OCI-LY1 (cell line): ENCODE data around the gene CTXND2.
"Not testable (repeated sequence)": the region's sequence is repeated elsewhere in the genome, so short reads cannot be mapped to it uniquely, and the experiment has no call there.

Experiments
- H2AFZ ChIP-seq: fragments of 200-600 bp; sonication (generic), shearing (Covaris generic); 2 replicates; pipeline ENCODE4 v1.6.0; 2014; ENCODE audit warnings: antibody characterized with exemption, mild to moderate bottlenecking, low read length
- H3F3A ChIP-seq: fragments of 200-600 bp; sonication (generic), shearing (Covaris generic); 2 replicates; pipeline ENCODE4 v1.6.0; 2014; ENCODE audit warnings: mild to moderate bottlenecking, antibody characterized with exemption, low read length, moderate library complexity; ENCODE audit not compliant: insufficient read depth
- H3K27ac ChIP-seq: fragments of 200-600 bp; sonication (generic); 2 replicates; pipeline ENCODE4 v1.5.1; 2014; ENCODE audit warnings: low read length, mixed run types, mild to moderate bottlenecking, low read depth; ENCODE audit not compliant: poor library complexity, severe bottlenecking
- H3K27me3 ChIP-seq: fragments of 200-600 bp; sonication (generic); 2 replicates; pipeline ENCODE4 v1.6.0; 2014; ENCODE audit warnings: antibody characterized with exemption, mild to moderate bottlenecking, low read length, moderate library complexity; ENCODE audit not compliant: insufficient read depth
- H3K36me3 ChIP-seq: fragments of 200-600 bp; sonication (generic); 2 replicates; pipeline ENCODE4 v1.6.1; 2014; ENCODE audit warnings: mild to moderate bottlenecking, antibody characterized with exemption, low read length, moderate library complexity, mixed read lengths; ENCODE audit not compliant: insufficient read depth
- H3K4me1 ChIP-seq: fragments of 200-600 bp; sonication (generic); 2 replicates; pipeline ENCODE4 v1.5.1; 2014; ENCODE audit warnings: mild to moderate bottlenecking, low read length, moderate library complexity; ENCODE audit not compliant: insufficient read depth, severe bottlenecking
- H3K4me2 ChIP-seq: fragments of 200-600 bp; sonication (generic), shearing (Covaris generic); 2 replicates; pipeline ENCODE4 v1.6.1; 2014; ENCODE audit warnings: low read length
- H3K4me3 ChIP-seq: fragments of 200-600 bp; sonication (generic); 2 replicates; pipeline ENCODE4 v1.5.1; 2014; ENCODE audit warnings: low read length, low read depth, mild to moderate bottlenecking, mixed read lengths; ENCODE audit not compliant: poor library complexity, severe bottlenecking
- H3K79me2 ChIP-seq: fragments of 200-600 bp; shearing (Covaris generic); 2 replicates; pipeline ENCODE4 v1.6.1; 2016; ENCODE audit warnings: mixed run types, low read length, mixed read lengths; ENCODE audit not compliant: insufficient read depth
- H3K9ac ChIP-seq: fragments of 200-600 bp; sonication (generic), shearing (Covaris generic); 2 replicates; pipeline ENCODE4 v1.6.1; 2014; ENCODE audit warnings: mild to moderate bottlenecking, low read length, mixed read lengths
- H3K9me2 ChIP-seq: fragments of 200-600 bp; sonication (generic), shearing (Covaris generic); 2 replicates; pipeline ENCODE4 v1.6.1; 2014; ENCODE audit warnings: low read depth, mild to moderate bottlenecking, low read length, mixed read lengths
- H3K9me3 ChIP-seq: fragments of 200-600 bp; shearing (Covaris generic); 2 replicates; pipeline ENCODE4 v1.6.1; 2014; ENCODE audit warnings: low read length, mixed read lengths
- H4K20me1 ChIP-seq: fragments of 200-600 bp; sonication (generic), shearing (Covaris generic); 2 replicates; pipeline ENCODE4 v1.6.0; 2016; ENCODE audit warnings: mild to moderate bottlenecking, low read length; ENCODE audit not compliant: insufficient read depth
- EZH2 ChIP-seq: fragments of 200-600 bp; sonication (generic), shearing (Covaris generic); IDR thresholded peaks from 2 replicates; pipeline ENCODE4 v1.8.0; 2017; ENCODE audit warnings: borderline replicate concordance, mixed run types, mild to moderate bottlenecking, antibody characterized with exemption, low read length, moderate library complexity, mixed read lengths
- TF ChIP-seq, protein P1 (sequence below): fragments of 200-600 bp; sonication (generic), shearing (Covaris generic); IDR thresholded peaks from 2 replicates; pipeline ENCODE4 v1.5.1; 2017; ENCODE audit warnings: mild to moderate bottlenecking, antibody characterized with exemption, low read length, moderate library complexity, mixed read lengths

CTXND2 gene

GRCh38 chr1:150863724-150864123 is 23.2 kb upstream of the CTXND2 start:
- H3K9me3 ChIP-seq = 0 out of 2 replicates have a peak, but pooled peaks cover 3% of the 10 kb centered on the region

DNA sequence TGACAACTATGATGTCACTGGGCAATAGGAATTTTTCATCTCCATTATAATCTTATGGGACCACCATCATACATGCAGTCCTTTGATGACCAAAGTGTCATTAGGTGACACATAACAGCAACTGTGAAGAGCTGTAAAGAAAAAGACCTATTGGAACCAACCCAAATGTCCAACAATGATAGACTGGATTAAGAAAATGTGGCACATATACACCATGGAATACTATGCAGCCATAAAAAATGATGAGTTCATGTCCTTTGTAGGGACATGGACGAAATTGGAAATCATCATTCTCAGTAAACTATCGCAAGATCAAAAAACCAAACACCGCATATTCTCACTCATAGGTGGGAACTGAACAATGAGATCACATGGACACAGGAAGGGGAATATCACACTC is 22.7 kb upstream of the CTXND2 start:
- not testable (repeated sequence) for H3K9me3 ChIP-seq, H3K9ac ChIP-seq, H4K20me1 ChIP-seq, H3K4me2 ChIP-seq, H3K4me3 ChIP-seq, H3K9me2 ChIP-seq, H2AFZ ChIP-seq, H3K27me3 ChIP-seq, H3K4me1 ChIP-seq, H3F3A ChIP-seq, H3K27ac ChIP-seq
- Histone ChIP-seq H3K36me3 (peaks cover 26% of the 10 kb centered on the region), H3K79me2 (peaks cover 11% of the 10 kb centered on the region)

More at GRCh38 chr1:150863724-150864123, 23.2 kb upstream of the CTXND2 start:
- Histone ChIP-seq H3K79me2 (peaks cover 11% of the 10 kb centered on the region), H3K4me1 (peaks cover 7% of the 10 kb centered on the region), H3K36me3 (peaks cover 26% of the 10 kb centered on the region), H3F3A (no peaks in the 10 kb centered on the region), H3K9me2 (no peaks in the 10 kb centered on the region), H3K4me3 (no peak overlapping the region), H3K27ac (no peak overlapping the region), H2AFZ (no peak overlapping the region), H4K20me1 (no peaks in the 10 kb centered on the region), H3K27me3 (no peaks in the 10 kb centered on the region), H3K4me2 (no peak overlapping the region), H3K9ac (no peak overlapping the region)
- TF ChIP-seq, protein P1, sequence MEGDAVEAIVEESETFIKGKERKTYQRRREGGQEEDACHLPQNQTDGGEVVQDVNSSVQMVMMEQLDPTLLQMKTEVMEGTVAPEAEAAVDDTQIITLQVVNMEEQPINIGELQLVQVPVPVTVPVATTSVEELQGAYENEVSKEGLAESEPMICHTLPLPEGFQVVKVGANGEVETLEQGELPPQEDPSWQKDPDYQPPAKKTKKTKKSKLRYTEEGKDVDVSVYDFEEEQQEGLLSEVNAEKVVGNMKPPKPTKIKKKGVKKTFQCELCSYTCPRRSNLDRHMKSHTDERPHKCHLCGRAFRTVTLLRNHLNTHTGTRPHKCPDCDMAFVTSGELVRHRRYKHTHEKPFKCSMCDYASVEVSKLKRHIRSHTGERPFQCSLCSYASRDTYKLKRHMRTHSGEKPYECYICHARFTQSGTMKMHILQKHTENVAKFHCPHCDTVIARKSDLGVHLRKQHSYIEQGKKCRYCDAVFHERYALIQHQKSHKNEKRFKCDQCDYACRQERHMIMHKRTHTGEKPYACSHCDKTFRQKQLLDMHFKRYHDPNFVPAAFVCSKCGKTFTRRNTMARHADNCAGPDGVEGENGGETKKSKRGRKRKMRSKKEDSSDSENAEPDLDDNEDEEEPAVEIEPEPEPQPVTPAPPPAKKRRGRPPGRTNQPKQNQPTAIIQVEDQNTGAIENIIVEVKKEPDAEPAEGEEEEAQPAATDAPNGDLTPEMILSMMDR = no peak
- TF ChIP-seq EZH2 = no peak

DNA sequence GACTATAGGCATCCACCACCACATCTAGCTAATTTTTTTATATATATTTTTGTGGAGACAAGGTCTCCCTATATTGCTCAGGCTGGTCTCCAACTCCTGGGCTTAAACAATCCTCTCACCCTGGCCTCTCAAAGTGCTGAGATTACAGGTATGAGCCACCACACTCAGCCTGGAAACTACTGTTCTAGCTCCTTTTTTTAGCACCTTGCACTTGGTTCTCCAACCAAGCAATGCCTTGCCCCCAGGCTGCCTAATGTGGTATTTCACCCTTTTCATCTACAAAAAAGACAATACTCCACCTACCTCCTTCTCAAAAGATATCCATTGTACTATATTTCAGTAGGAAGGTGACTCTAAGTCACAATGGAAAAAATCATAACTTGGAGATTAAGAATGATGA is 17.3 kb upstream of the CTXND2 start:
- no peak overlapping the region for H3K9ac ChIP-seq
- peaks cover 11% of the 10 kb centered on the region for H3K36me3 ChIP-seq
- peaks cover 7% of the 10 kb centered on the region for H3K79me2 ChIP-seq
- no peak overlapping the region for H3K4me3 ChIP-seq
- no peaks in the 10 kb centered on the region for H3K27me3 ChIP-seq
- no peaks in the 10 kb centered on the region for H3K9me3 ChIP-seq
- H3K4me2 ChIP-seq = no peak overlapping the region
- H2AFZ ChIP-seq = no peak overlapping the region
- no peaks in the 10 kb centered on the region for H4K20me1 ChIP-seq
- no peak for TF ChIP-seq EZH2
- H3K9me2 ChIP-seq = no peaks in the 10 kb centered on the region
- H3K27ac ChIP-seq = no peak overlapping the region
- H3F3A ChIP-seq = no peaks in the 10 kb centered on the region
- H3K4me1 ChIP-seq = peaks cover 14% of the 10 kb centered on the region

- Histone ChIP-seq H2AFZ (no peak overlapping the region), H4K20me1 (no peaks in the 10 kb centered on the region), H3K9ac (no peak overlapping the region), H3K9me2 (no peaks in the 10 kb centered on the region), H3K27ac (no peak overlapping the region), H3K4me1 (peaks cover 21% of the 10 kb centered on the region), H3K36me3 (peaks cover 9% of the 10 kb centered on the region), H3K4me2 (no peak overlapping the region), H3K27me3 (no peaks in the 10 kb centered on the region), H3K79me2 (peaks cover 18% of the 10 kb centered on the region), H3K4me3 (no peak overlapping the region), H3K9me3 (no peaks in the 10 kb centered on the region), H3F3A (no peaks in the 10 kb centered on the region)
- TF ChIP-seq EZH2 = no peak
- TF ChIP-seq, protein P1 = no peak
Measured at GRCh38 chr1:150872572-150872971, 14.4 kb upstream of the CTXND2 start.
